Raji (cell line): ENCODE measurements around the gene R3HDM2.
A peak's percentile ranks its signal among the peaks of the same experiment; 100 is the strongest.

ENCODE experiments used
- POLR2A ChIP-seq: IDR thresholded peaks from 2 replicates; pipeline ENCODE4 v1.6.1; 2011; ENCODE audit warnings: low read depth, low read length, control low read depth; ENCODE audit not compliant: insufficient read depth

R3HDM2 gene

GRCh38 chr12:57238854-57239554 is 191.8 kb downstream of the R3HDM2 start:
- peak; percentile 65 for TF ChIP-seq POLR2A

GRCh38 chr12:57237932-57238853 is 192.7 kb downstream of the R3HDM2 start:
- TF ChIP-seq POLR2A, result no peak

- 0 out of 2 replicates have a peak, but pooled peaks have one; percentile 14 for TF ChIP-seq POLR2A
These were observed 193.3 kb downstream of the R3HDM2 start for GRCh38 chr12:57237596-57237931.

GRCh38 chr12:57236925-57237595 is 193.8 kb downstream of the R3HDM2 start:
- TF ChIP-seq POLR2A, result no peak

- 0 out of 2 replicates have a peak, but pooled peaks have one; percentile 25 for TF ChIP-seq POLR2A
These were observed 194.5 kb downstream of the R3HDM2 start for GRCh38 chr12:57236201-57236924.

- TF ChIP-seq POLR2A, result no peak
These were observed 195.1 kb downstream of the R3HDM2 start for GRCh38 chr12:57235728-57236131.

- no peak for TF ChIP-seq POLR2A
These were observed 195.7 kb downstream of the R3HDM2 start for GRCh38 chr12:57235017-57235727.

- no peak for TF ChIP-seq POLR2A
These were observed 196.2 kb downstream of the R3HDM2 start for GRCh38 chr12:57234571-57235016.

GRCh38 chr12:57234233-57234570 is 196.6 kb downstream of the R3HDM2 start:
- TF ChIP-seq POLR2A, result no peak

GRCh38 chr12:57233357-57234232 is 197.2 kb downstream of the R3HDM2 start:
- TF ChIP-seq POLR2A, result no peak

GRCh38 chr12:57232156-57232756 is 198.6 kb downstream of the R3HDM2 start:
- TF ChIP-seq POLR2A, result no peak

GRCh38 chr12:57231276-57232021 is 199.4 kb downstream of the R3HDM2 start:
- TF ChIP-seq POLR2A, result no peak
